Left renal pelvis (tissue), 4 donors: ENCODE data around the gene AVL9. TPM values are rescaled to one million over a fixed set of nuclear protein-coding genes. Genes with fewer than 3 reads are reported as not detected.

Experiments
- DNase-seq, 4 donors: peaks; one replicate each; pipeline ENCODE4 v3.0.0-alpha.2; 2013; ENCODE audit warnings: low read depth in 4 of 4, low spot score in 3 of 4
- polyA plus RNA-seq, 4 donors: library from polyadenylated mRNA; unstranded; fragments of 120-200 nt; gene quantifications; one replicate each; pipeline ENCODE4 v1.2.1, GENCODE V29; 2013; ENCODE audit not compliant: insufficient read length in 4 of 4

The AVL9 gene
- polyA plus RNA-seq, 4 donors, result 18.3 to 33.6 (median 28.6) TPM

DNA sequence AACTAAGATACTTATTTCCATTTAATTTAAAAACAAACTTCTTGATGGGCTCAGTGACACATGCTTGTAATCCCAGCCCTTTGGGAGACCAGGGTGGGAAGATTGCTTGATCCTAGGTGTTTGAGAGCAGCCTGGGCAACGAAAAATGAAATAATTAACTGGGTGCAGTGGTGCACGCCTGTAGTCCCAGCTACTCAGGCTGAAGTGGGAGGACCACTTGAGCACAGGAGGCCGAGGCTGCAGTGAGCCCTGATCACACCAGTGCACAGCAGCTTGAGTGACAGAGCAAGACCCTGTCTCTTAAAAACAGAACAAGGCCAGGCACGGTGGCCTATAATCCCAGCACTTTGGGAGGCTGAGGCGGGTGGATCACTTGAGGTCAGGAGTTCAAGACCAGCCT is 37.4 kb downstream of the AVL9 start:
- DNase-seq, result no peak

DNA sequence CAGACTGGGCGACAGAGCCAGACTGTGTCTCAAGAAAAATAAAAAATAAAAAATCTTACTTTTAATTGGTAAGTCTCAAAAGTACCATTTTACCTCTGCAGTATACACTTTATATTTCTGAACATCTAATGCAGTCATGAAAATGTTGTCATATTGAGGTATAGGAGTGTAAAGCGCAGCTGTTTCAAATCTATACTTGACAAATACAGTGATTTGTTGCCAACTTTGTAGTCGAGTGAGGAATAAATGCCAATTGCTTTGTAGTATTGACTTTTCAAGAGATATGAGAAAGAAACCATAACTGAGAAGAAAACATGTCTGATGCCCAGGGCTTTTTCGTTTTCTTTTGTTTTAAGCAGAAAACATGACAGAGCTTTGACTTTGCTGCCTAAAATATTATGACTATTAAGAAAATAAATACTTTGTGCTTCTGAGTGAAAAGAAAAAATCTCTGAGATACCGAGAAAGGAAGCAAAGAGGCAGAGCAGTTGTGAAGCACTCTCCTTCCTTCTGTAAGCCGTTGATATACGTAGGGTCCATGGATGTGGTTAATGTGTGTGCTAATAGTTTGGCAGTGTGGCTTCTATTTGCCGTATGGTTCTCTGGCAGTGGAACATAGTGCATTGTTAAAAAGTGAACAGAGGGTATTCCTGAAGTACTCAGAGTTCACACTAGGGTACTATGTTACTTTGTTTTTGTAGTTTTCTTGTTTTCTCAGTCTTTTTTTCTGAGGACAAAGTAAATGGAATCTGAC is 38.2 kb downstream of the AVL9 start:
- no peak for DNase-seq

DNA sequence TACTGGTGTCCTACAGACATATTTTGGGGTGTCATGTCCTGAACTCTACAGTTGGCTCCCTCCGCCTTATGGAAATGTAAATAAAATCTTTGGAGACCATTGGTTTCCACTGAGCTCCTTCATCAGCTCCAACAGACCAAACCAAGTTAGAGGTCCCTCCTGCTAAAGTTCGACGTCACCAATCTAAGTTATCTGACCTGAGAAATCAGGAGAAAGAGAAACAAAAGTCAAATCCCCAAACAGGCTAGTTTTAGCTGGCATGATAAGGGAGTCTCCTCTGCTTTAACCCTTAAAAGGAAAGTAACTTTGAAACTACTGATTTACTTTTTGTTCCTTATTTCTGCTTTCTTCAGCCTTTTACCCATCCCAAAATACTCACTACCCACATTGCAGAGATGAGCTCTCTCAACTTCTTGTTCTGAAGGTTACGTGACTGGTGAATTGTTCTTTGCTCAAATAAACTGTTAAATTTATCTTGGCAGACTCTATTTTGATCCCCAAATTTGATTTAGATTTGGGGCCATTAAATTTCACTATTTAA is 39.9 kb downstream of the AVL9 start:
- DNase-seq, result no peak

DNA sequence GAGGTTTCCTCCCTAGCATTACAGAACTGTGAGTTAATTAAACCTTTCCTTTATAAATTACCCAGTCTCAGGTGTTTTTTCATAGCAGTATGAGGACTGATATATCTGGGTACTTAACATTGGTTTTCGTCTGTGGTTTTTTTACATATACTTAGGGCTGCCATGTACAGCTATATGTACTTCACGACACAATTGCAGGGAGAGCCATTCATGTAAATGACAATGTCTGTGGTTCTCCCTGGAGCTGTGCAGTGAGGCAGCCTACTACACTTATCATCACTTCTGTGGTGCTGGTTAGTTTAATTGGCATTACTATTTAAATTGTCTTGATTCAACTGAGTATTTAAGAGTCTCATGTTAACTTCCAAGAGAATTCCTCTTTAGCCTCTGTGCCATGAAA is 40.7 kb downstream of the AVL9 start:
- DNase-seq, result no peak

DNA sequence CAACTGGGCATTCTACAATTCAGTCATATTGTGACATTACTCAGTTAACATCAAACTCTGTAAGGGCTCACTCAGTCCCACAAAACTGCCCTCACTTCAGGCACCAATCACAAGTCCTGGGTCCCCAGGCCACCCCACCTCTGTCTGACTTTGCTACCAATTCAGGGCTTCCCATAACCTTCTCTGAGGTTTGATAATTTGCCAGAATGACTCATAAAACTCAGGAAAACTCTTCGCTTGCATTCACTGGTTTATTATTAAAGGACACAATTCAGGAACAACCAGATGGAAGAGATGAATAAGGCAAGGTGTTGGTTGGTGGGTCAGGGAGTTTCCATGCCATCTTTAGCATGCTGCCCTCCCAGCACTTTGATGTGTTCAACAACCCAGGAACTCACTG is 41.3 kb downstream of the AVL9 start:
- DNase-seq, result no peak

DNA sequence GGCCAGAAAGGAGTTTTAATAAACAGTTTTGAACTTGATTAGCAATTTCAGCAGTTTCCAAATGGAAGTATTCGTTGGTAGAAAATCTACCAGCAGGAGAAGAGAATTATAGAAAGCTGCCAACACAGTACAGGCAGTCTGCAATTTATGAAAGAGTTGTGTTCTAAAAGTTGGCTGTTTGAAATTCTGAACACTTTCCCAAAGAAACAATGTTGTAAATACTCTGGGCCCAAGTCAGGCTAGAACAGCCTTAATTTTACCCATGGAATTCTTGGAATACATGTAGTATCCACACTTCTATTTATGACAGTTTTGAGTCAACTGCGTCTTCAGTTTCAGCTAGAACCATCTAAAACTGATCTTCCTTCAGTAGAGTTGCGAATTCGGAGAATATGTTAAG is 42.5 kb downstream of the AVL9 start:
- DNase-seq, result no peak

DNA sequence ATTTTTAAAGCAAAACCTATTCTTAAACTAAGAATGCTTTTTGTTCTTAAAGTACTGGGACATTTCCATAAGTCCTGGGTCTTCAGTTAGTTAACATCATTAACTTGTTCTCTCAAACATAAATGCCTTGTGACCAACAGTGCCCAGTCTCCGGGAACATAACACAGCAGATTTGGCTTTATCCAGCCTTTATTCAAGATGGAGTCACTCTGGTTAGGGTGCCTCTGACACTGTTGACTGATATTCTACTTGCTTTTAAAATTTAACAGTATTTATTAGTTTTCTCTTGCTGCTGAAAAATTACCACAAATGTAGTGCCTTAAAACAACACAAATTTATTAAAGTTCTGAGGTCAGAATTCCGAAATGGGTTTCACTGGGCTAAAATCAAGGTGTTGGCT is 44.1 kb downstream of the AVL9 start:
- DNase-seq, result no peak

DNA sequence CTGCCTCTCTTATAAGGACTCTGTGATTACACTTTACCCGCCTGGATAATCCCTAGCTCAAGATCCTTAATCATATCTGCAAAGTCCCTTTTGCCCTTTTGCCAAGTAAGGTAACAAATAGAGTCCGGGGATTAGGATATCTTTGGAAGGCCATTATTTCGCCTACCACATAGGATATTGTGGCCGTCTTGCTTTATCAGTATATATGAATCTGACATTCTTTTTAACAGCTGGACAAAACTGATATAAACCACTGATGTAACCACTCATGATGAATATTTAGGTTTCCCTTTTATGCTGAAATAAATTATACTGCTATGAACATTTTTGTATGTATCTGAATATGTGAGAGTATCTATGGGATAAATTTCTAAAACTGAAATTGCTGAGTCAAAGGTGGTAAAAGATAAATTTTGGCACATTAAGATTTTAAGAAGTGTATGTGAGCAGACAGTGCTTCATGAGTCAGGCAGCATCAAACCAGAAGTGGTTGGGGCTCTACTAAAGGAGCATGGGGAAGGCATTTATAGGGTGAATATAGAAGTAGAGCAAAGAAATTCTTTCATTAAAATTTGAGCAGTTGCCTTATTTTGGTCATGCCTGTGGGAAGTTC is 44.7 kb downstream of the AVL9 start:
- DNase-seq, result no peak

DNA sequence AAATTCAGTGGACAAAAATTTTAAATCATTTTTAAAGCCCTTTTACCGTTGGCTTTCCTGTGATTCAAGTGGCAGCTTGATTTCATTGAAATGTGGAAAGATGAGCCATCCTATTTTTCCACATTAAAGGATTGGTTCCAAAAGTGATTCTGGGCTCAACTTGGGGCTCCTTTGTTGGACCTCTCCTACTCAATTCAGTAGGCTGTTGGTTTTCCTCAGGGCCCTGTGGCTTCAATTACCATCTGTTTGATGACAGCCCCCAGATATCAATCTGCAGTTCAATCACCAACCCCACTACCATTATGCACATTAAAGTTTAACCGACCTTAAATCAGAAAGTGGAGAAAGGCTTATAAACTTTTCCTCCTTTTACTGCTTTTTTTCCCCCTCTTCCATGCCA is 47.3 kb downstream of the AVL9 start:
- DNase-seq, result no peak

DNA sequence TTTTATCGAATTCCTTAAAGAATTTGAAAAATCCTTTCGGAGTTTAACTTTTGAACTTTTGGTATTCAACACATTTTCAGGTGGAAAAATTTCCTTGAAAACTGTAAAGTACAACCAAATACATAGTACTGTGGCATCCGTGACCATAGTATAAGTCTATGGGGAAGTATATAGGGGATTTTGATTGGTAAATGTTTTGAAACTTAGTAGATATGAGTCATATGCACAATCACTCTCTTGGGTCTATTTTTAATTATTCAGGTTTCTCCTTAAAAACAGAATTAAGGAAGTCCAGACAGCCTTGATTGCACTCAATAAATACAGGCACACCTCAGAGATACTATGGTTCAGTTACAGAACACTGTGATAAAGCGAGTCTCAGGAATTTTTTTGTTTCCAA is 64.2 kb downstream of the AVL9 start:
- DNase-seq, result no peak

DNA sequence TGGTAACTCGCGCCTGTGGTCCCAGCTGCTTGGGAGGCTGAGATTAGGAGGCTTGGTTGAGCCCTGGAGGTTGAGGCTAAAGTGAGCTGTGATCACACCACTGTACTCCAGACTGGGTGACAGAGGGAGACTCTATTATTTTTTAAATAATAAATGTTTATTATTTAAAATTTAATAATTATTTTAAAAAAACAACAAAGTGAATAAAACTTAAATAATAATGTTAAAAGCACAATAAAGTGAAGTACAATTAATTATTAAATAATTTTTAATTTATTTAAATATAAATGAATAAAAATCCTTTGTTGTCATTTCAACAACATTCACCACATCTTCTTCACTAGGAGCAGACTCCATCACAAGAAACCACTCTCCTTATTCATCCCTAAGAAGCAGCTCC is 64.8 kb downstream of the AVL9 start:
- DNase-seq, result no peak

DNA sequence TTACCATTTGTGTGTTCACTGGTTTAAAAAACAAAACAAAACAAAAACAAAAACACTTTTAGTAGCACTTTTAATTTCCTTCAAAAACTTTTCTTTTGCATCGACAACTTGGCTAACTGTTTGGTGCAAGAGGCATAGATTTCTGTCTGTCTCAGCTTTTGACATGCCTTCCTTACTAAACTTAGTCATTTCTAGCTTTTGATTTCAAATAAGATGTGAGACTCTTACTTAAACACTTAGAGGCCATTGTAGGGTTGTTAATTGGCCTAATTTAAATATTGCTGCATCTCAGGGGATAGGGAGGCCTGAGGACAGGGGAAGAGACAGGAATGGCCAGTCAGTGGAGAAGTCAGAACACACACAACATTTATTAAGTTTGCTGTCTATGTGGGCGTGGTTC is 66.3 kb downstream of the AVL9 start:
- DNase-seq, result no peak

DNA sequence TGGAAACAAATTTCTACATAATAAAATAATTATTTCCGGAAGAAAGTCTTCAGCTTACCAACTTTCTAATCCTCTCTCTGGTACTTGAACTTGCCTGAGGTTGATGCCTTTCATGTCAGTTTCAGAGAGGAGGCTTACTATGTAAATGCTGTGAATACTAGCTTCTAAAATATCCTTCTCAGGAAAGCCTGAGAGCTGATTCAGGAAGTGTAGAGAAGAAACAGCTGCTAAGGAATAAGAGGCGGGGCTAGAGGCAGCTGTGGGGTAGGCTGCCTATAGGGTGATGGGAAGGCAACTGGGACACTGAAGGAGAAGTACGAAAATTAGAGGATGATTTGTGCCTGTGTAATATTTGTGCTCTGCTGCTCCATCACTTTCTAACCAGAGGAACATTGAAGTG is 69.3 kb downstream of the AVL9 start:
- peak in 1 of 4 donors; percentile 39 for DNase-seq

DNA sequence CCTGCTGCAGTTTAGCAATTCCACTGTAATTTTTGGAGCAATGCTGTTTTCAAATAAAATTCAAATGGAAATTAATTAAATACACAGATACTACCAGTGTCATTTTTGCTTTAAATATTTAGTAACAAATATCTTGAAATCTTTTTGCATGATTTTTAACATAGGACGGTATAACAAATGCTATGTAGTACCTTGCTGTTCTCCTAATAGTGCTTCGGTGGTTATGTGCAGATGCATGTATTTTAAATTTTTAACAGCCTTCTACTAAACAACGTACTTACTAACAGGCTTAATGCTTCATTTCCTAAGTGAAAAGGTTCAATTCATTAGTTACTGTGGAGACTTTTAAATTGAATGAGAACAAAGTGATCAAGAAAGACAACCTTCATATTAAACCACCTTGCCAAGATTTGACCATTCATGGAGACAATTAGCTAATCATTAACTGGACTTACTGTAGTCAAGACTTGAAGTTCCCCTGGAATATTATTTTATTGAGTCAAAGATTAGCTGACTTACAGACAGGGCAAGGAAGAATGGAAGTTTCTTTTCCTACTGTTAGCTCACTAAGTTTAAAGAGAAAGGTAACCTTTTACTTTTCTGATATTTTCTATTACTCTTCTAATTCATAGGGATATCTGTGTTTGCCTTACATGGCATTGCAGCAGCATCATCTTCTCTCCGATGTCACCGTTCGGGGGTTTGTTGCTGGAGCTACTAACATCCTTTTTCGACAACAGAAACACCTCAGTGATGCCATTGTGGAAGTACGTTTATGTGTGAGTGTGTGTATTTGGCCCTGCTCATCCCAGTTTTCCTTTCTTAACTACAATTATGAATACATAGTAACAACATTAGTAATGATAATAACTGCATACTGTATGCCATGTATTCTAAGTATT is 74.3 kb downstream of the AVL9 start:
- no peak for DNase-seq

DNA sequence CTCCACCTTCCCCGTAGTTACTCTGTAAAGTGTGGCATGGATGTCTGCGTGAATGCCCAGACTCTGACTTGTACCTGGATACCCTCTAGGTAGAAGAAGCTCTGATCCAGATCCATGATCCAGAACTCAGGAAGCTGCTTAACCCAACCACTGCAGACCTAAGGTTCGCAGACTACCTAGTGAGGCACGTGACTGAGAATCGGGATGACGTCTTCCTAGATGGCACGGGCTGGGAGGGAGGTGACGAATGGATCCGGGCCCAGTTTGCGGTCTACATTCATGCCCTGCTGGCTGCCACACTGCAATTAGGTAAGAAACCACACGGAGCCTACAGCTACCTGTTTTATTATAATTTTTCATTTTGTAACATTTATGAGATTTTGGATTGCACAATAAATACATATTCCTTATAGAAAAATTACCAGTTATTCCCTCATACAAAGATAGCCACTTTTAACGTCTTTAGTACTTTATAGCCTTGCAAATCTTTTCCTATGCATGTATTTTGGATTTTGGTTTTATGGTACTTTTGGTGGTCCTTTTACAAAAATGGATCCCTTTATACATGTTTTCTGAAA is 77.9 kb downstream of the AVL9 start:
- no peak for DNase-seq

DNA sequence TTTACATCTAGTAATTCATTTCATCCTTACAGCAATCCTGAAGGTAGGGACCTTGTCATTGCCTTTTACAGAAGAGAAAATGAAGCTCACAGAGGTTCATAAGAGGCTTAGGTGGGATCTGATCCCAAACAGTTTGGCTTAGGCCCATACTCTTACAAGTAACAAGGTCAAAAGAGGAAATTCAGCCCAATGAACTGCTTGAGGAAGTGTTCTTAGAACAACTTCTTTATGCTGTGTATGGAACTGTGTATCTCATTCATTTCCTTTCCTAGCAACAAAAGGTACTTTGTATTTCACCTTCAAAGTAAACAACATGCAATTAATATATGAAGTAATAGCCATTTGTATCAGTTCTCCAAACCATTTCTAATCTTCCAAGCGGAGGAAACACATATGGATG is 79.3 kb downstream of the AVL9 start:
- no peak for DNase-seq

DNA sequence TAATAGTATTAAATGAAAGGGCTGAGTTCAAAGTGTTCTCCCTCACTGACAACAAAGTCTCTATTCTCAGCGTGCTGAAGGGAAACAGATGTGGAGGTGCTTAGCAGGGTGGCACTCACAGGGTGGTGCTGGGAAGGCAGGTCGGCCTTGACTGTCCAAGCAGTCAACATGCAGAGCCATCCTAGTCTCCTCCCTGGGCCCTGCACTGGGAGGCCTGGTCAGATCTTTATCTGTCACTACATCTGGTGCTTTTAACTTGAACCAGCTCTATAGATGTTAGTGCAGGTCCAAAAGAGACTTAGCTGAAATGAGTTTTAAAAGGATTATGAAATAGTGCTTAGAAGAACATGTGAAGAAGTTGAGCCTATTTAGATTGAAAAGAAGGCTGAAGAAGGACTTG is 82.1 kb downstream of the AVL9 start:
- DNase-seq, result no peak

DNA sequence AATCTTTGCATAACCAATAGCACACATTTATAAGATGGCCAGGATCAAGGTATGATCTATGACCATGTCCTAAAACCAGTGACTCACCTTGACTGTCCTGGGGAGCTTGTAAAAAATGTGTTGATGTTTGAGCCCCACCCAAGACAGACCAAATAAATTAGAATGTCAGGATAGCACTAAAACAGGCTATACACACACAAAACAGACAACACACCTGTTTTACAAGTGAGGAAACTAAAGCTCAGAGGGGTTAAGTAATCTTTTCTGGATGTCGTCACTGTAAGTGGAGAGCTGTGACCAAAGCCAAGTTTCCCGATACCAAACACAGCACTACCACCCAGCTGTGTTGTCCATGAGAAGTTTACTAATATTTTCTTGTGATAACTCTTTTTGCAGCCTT is 84.5 kb downstream of the AVL9 start:
- no peak for DNase-seq

DNA sequence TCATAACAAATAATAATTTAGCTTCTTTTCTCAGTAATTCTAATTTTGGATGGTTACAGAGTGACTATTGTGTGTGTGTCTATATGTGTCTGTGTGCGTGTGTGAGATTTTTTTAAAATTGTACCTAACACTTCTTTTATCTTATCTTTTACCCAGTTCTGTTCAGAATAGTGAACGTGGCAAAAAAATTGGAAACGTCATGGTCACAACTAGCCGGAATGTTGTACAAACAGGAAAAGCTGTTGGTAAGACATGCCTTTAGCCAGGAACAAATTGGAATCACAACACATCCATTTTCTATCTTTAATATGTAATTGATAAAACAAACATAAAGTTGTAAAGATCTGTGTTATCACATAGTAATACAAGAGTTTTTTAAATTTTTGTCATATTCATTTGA is 85.4 kb downstream of the AVL9 start:
- DNase-seq, result no peak

DNA sequence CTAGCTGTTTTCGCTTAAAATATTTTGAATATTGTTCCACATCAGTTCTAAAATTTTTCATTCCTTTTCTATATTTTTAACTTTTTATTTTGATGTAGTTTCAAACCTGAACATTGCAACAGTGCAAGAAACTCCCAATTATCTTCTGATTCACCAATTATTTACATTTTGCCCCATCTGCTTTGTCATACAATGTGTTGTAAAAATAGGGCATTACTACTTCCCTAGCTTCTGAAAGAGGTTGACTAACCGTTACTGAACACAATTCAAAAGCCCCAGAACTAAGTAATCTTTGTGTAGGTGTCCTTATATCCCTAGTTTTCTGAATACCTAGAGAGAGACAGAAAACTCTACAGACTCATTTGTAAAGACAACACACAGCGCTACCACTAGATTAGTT is 86.7 kb downstream of the AVL9 start:
- DNase-seq, result no peak

DNA sequence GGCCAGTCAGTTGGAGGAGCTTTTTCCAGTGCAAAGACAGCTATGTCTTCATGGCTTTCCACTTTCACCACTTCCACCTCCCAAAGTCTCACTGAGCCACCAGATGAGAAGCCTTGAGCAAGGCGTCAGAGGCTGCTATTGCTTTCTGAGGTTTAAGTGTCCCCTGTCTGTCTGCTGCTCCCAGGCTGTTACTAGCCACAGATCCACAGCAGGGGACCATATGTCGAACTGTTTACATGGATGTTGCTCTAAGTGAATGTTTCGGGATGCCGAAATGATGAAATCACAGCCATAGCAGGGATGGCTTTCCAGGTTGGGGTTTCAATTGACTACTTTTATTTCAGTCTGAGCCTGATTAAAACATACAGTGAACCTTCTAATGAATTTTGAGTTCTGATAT is 88.5 kb downstream of the AVL9 start:
- no peak for DNase-seq
